Measurements from ENCODE around the gene PAQR5. TPM values are rescaled to one million over a fixed set of nuclear protein-coding genes. Genes with fewer than 3 reads are reported as not detected.

PAQR5 gene
- total RNA-seq, 1 experiment from 2014 or later: 2.0 TPM

DNA sequence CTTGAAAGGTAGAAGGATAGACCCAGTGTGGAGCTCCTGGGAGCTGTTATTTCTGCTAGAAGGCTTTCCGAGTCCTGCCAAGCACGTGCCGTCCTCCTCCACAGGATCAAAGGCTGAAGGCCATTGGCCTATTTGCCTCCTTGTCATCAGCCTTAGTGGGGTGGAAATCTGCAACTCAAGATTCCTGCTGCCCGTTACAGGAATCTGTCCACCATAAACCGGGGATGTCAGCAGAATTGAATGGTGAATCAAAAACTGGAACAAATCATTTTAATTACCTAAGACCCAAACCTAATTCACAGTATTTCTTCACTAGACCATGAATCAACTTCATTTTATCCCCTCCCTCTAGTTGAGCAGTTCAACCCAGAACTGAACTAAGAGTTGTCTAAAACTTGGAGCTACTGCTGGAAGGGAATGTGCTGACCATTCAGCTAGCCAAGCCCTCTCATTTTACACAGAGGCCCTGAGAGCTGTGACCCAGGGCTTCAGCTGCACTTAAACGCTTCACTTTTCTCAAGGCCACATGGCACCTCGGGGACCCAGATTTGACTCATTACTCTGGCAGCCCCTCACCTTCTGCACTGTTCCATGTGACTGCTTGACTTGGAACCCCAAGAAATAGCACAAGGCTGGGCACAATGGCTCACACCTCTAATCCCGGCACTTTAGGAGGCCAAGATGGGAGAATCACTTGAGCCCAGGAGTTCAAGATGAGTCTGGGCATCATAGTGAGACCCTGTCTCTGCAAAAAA is 78.7 kb downstream of the PAQR5 start:
- no peaks in the 10 kb centered on the region for H3K4me1 ChIP-seq (ENCODE audit: control insufficient read depth, insufficient read depth, low read length)
- no peaks in the 10 kb centered on the region; the same call in 1 of the 2 replicates for H3K27me3 ChIP-seq (ENCODE audit: control insufficient read depth, insufficient read depth, low read length)
- no peak overlapping the region for H3K27ac ChIP-seq (ENCODE audit: low read length)
- in situ Hi-C loops (cut with HindIII; ENCODE audit: low pct_unique_long_range_greater_than_20kb, low sequenced_read_pairs) (no loop called here), intact Hi-C loops (cut with micrococcal nuclease; ENCODE audit: unreplicated experiment) (no loop called here)
- CTCF ChIA-PET: no interaction called here
- BruUV-seq (replicated peaks): no TSS peak
- TF ChIP-seq TCF7L2 (IDR thresholded peaks at IDR 0.05; ENCODE audit: low read depth, low read length) (no peak), SIN3A (IDR thresholded peaks at IDR 0.05; ENCODE audit: borderline replicate concordance, insufficient read depth, low read depth, low read length) (no peak), POLR2AphosphoS5 (IDR thresholded peaks at IDR 0.05; ENCODE audit: low read depth, low read length) (no peak)
- TF ChIP-seq, protein P1, sequence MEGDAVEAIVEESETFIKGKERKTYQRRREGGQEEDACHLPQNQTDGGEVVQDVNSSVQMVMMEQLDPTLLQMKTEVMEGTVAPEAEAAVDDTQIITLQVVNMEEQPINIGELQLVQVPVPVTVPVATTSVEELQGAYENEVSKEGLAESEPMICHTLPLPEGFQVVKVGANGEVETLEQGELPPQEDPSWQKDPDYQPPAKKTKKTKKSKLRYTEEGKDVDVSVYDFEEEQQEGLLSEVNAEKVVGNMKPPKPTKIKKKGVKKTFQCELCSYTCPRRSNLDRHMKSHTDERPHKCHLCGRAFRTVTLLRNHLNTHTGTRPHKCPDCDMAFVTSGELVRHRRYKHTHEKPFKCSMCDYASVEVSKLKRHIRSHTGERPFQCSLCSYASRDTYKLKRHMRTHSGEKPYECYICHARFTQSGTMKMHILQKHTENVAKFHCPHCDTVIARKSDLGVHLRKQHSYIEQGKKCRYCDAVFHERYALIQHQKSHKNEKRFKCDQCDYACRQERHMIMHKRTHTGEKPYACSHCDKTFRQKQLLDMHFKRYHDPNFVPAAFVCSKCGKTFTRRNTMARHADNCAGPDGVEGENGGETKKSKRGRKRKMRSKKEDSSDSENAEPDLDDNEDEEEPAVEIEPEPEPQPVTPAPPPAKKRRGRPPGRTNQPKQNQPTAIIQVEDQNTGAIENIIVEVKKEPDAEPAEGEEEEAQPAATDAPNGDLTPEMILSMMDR (IDR thresholded peaks at IDR 0.05): no peak
- TF ChIP-seq, protein P2, sequence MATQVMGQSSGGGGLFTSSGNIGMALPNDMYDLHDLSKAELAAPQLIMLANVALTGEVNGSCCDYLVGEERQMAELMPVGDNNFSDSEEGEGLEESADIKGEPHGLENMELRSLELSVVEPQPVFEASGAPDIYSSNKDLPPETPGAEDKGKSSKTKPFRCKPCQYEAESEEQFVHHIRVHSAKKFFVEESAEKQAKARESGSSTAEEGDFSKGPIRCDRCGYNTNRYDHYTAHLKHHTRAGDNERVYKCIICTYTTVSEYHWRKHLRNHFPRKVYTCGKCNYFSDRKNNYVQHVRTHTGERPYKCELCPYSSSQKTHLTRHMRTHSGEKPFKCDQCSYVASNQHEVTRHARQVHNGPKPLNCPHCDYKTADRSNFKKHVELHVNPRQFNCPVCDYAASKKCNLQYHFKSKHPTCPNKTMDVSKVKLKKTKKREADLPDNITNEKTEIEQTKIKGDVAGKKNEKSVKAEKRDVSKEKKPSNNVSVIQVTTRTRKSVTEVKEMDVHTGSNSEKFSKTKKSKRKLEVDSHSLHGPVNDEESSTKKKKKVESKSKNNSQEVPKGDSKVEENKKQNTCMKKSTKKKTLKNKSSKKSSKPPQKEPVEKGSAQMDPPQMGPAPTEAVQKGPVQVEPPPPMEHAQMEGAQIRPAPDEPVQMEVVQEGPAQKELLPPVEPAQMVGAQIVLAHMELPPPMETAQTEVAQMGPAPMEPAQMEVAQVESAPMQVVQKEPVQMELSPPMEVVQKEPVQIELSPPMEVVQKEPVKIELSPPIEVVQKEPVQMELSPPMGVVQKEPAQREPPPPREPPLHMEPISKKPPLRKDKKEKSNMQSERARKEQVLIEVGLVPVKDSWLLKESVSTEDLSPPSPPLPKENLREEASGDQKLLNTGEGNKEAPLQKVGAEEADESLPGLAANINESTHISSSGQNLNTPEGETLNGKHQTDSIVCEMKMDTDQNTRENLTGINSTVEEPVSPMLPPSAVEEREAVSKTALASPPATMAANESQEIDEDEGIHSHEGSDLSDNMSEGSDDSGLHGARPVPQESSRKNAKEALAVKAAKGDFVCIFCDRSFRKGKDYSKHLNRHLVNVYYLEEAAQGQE (IDR thresholded peaks at IDR 0.05; ENCODE audit: insufficient read depth in 1 of 2, low read depth in 2 of 2, low read length in 1 of 2): no peak
- DNase-seq (ENCODE audit: low read depth, low spot score) (no peak), ATAC-seq (no peak)
- H3K9me3 ChIP-seq (ENCODE audit: control insufficient read depth, insufficient read depth, low read depth, low read length): no peaks in the 10 kb centered on the region
- POLR2A ChIA-PET: interaction anchor here (0.7 kb wide), 1 partner anchor 275 kb away, joined by 4 read pairs; no protein-coding TSS in a partner anchor
- H3K36me3 ChIP-seq (ENCODE audit: control insufficient read depth, insufficient read depth, low read length): no peaks in the 10 kb centered on the region
- no peak overlapping the region for H3K4me3 ChIP-seq (ENCODE audit: low read depth in 2 of 2, low read length in 2 of 2)

DNA sequence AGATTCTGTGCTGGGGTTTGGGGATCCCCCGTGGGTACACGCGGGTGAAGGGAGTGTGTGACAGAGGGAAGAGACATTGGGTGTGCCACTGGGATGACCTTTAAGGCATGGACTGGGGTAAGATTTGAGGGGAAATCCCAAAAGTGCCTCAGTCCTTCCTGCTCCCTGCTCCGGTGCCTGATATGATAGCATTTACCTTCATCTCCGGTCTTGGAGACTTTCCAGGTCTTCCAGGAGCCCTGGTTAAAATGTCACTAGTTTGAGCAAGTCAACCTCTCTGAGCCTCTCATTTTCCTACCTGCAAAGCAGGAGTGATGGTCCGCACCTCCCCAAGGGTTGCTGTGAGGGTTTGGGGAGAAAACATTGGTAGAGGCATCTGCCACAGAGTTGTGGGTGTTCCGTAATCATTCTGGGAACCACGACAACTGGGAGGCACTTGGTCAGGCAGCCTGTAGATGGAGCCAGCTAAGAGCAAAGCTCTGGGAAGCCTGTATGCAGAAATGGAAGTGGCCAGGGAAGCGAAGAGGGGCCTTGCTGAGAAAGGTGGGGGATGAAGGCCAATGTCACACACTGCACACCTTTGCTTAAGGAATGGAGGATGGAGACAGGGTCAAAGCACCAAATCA is 81.5 kb downstream of the PAQR5 start:
- no peaks in the 10 kb centered on the region for H3K4me1 ChIP-seq (ENCODE audit: control insufficient read depth, insufficient read depth, low read length)
- no TSS peak for BruUV-seq (replicated peaks)
- no peaks in the 10 kb centered on the region for H3K9me3 ChIP-seq (ENCODE audit: control insufficient read depth, insufficient read depth, low read depth, low read length)
- TF ChIP-seq POLR2AphosphoS5 (IDR thresholded peaks at IDR 0.05; ENCODE audit: low read depth, low read length) (no peak), TCF7L2 (IDR thresholded peaks at IDR 0.05; ENCODE audit: low read depth, low read length) (no peak), SIN3A (IDR thresholded peaks at IDR 0.05; ENCODE audit: borderline replicate concordance, insufficient read depth, low read depth, low read length) (no peak)
- TF ChIP-seq, protein P2 (IDR thresholded peaks at IDR 0.05; ENCODE audit: insufficient read depth in 1 of 2, low read depth in 2 of 2, low read length in 1 of 2): no peak
- TF ChIP-seq, protein P1 (IDR thresholded peaks at IDR 0.05): no peak; the same call in 1 of the 2 replicates
- ChIA-PET POLR2A (interaction anchor here (0.6 kb wide), 1 partner anchor 34 kb away, joined by 3 read pairs; no protein-coding TSS in a partner anchor), CTCF (no interaction called here)
- ATAC-seq: peak; percentile 51; the same call in 1 of the 2 replicates
- no peak overlapping the region for H3K4me3 ChIP-seq (ENCODE audit: low read depth in 2 of 2, low read length in 2 of 2)
- intact Hi-C loops (cut with micrococcal nuclease; ENCODE audit: unreplicated experiment) (no loop called here), in situ Hi-C loops (cut with HindIII; ENCODE audit: low pct_unique_long_range_greater_than_20kb, low sequenced_read_pairs) (no loop called here)
- H3K27me3 ChIP-seq (ENCODE audit: control insufficient read depth, insufficient read depth, low read length): no peaks in the 10 kb centered on the region; the same call in 1 of the 2 replicates
- H3K36me3 ChIP-seq (ENCODE audit: control insufficient read depth, insufficient read depth, low read length): no peaks in the 10 kb centered on the region
- DNase-seq (ENCODE audit: low read depth, low spot score): no peak
- no peak overlapping the region for H3K27ac ChIP-seq (ENCODE audit: low read length)
